AG04450 (cell line): ENCODE results near the gene ARHGEF10L. TPM values are rescaled to one million over a fixed set of nuclear protein-coding genes. Genes with fewer than 3 reads are reported as not detected.

Experiments
- CTCF ChIA-PET: fragments of 300-600, 350-600 bp; formaldehyde crosslinking; extraction: SDS; loops from one replicate; lab custom pipeline; 2022; ENCODE audit warnings: antibody characterized with exemption, inconsistent platforms; lab: Charles Lee
- POLR2A ChIA-PET: fragments of 350-600 bp; formaldehyde crosslinking; extraction: SDS; loops from one replicate; lab custom pipeline; 2021; ENCODE audit warnings: antibody characterized with exemption, inconsistent platforms; lab: Yijun Ruan, JAX
- DNase-seq: peaks from one replicate; pipeline ENCODE4 v3.0.0-alpha.2; 2011; ENCODE audit warnings: low read depth, low spot score
- H3K27ac ChIP-seq: one replicate; pipeline ENCODE4 v1.5.1; 2012; ENCODE audit warnings: low read depth, low read length, control low read depth
- H3K27me3 ChIP-seq: one replicate; pipeline ENCODE4 v1.6.0; 2012; ENCODE audit warnings: low read length; ENCODE audit not compliant: control insufficient read depth, insufficient read depth
- H3K4me3 ChIP-seq: 2 replicates; pipeline ENCODE4 v1.5.1; 2011; ENCODE audit warnings: mild to moderate bottlenecking, low read depth, low read length, control low read depth
- H3K9me3 ChIP-seq: 2 replicates; pipeline ENCODE4 v1.5.1; 2012; ENCODE audit warnings: low read length; ENCODE audit not compliant: control insufficient read depth, insufficient read depth
- polyA plus RNA-seq: library from polyadenylated mRNA; depleted of rRNA; stranded (reverse); fragments of >200 nt; gene quantifications from 2 replicates; pipeline ENCODE4 v1.2.3, GENCODE V29; 2011
- TF ChIP-seq, protein P1 (sequence below): IDR thresholded peaks from 2 replicates; pipeline ENCODE4 v1.5.1; 2011; ENCODE audit warnings: low read depth, low read length, control low read depth, inconsistent platforms

Gene ARHGEF10L
- polyA plus RNA-seq, 1 experiment, result 5.7 TPM

DNA sequence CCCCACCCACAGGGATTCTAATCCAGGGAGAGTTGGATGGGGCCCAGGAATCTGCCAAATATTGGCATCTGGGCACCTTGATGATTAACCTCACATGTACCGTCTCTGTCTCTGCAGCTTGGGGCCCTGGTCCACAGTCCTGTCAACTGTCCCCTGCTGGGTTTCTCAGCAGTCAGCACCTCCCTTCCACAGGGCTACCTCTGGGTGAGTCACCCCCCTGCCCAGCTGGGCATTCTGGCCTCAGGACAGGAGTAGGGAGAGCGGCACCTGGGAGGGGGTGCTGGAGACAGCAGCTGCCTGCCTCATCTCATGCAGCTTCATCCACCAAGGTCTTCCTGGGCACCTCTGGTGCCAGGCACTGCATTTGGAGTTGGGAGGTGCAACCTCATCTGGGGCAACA, 115.0 kb downstream of the ARHGEF10L start:
- no peak for DNase-seq
- CTCF ChIA-PET, result interaction anchor here (0.7 to 4.2 kb wide), 6 partner anchors 9 to 921 kb away, joined by 3 to 17 read pairs (median 7); no protein-coding TSS in a partner anchor
- H3K27me3 ChIP-seq, result no peaks in the 10 kb centered on the region
- TF ChIP-seq, protein P1, sequence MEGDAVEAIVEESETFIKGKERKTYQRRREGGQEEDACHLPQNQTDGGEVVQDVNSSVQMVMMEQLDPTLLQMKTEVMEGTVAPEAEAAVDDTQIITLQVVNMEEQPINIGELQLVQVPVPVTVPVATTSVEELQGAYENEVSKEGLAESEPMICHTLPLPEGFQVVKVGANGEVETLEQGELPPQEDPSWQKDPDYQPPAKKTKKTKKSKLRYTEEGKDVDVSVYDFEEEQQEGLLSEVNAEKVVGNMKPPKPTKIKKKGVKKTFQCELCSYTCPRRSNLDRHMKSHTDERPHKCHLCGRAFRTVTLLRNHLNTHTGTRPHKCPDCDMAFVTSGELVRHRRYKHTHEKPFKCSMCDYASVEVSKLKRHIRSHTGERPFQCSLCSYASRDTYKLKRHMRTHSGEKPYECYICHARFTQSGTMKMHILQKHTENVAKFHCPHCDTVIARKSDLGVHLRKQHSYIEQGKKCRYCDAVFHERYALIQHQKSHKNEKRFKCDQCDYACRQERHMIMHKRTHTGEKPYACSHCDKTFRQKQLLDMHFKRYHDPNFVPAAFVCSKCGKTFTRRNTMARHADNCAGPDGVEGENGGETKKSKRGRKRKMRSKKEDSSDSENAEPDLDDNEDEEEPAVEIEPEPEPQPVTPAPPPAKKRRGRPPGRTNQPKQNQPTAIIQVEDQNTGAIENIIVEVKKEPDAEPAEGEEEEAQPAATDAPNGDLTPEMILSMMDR, result no peak
- H3K4me3 ChIP-seq, result no peak overlapping the region
- POLR2A ChIA-PET, result no interaction called here
- no peaks in the 10 kb centered on the region for H3K9me3 ChIP-seq
- H3K27ac ChIP-seq, result no peak overlapping the region

DNA sequence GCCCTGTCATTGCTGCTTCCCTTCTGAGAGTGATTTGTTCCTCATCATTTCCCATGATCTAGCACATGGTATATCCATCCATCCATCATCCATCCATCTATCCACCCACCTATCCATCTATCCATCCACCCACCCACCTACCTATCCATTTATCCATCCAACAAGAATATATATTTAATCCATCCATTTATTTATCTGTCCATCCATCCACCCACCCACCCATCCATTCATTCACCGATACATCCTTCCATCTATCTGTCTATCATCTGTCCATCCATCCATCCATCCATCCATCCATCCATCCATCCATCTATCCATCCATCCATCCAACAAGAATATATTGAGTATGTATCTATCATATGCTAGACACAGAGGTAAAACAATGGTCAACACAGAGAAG, 115.7 kb downstream of the ARHGEF10L start:
- TF ChIP-seq, protein P1, result no peak
- no peak for DNase-seq
- ChIA-PET POLR2A (no interaction called here), CTCF (interaction anchor here (0.7 to 4.2 kb wide), 4 partner anchors 30 to 920 kb away, joined by 4 to 17 read pairs (median 8); no protein-coding TSS in a partner anchor)
- Histone ChIP-seq H3K4me3 (no peak overlapping the region), H3K27ac (no peak overlapping the region), H3K9me3 (no peaks in the 10 kb centered on the region), H3K27me3 (no peaks in the 10 kb centered on the region)

DNA sequence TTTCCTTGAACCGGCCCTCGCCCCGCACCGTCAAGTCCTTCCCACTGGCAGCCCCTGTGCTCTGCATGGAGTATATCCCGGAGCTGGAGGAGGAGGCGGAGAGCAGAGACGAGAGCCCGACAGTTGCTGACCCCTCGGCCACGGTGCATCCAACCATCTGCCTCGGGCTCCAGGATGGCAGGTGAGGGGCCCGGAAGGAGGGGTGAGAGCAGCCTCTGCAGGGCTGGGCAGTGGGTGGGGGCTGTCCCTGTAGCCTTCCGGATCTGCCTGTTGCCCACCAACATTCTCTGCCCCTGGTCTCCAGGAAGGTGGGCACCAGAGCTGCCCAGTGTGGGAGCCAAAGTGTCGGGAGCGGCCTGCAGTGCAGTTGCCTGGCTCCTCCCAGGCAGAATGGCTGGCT, 116.4 kb downstream of the ARHGEF10L start:
- CTCF ChIA-PET, result interaction anchor here (0.7 to 1.0 kb wide), 2 partner anchors 31 to 337 kb away, joined by 4 read pairs; no protein-coding TSS in a partner anchor

DNA sequence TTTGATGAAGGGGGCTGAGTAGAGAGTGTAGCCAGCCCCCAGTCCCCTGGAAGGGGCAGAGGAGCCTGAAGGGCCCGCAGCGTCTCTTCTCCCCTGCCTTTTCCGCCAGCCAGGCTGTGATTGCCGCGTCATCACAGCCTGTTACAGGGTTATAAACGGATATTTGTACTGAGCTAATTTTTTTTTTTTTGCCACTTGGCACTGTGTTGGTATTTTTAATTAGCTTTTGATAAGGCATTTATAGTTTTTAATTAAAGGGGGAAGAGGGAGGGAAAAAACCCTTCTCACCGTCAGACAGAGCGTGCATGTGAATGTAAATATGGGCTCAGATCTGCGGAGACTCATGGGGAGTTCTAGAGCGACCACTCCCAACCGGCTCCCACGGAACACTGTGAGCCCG, 117.9 kb downstream of the ARHGEF10L start:
- DNase-seq, result no peak
- Histone ChIP-seq H3K27me3 (no peaks in the 10 kb centered on the region), H3K27ac (no peak overlapping the region), H3K9me3 (no peaks in the 10 kb centered on the region), H3K4me3 (no peak overlapping the region)
- TF ChIP-seq, protein P1, result no peak
- ChIA-PET POLR2A (no interaction called here), CTCF (no interaction called here)

More for the DNA sequence above, 116.4 kb downstream of the ARHGEF10L start:
- DNase-seq, result no peak
- H3K27ac ChIP-seq, result no peak overlapping the region
- no peaks in the 10 kb centered on the region for H3K27me3 ChIP-seq
- no peaks in the 10 kb centered on the region for H3K9me3 ChIP-seq
- H3K4me3 ChIP-seq, result no peak overlapping the region
- POLR2A ChIA-PET, result no interaction called here
- TF ChIP-seq, protein P1, result no peak

DNA sequence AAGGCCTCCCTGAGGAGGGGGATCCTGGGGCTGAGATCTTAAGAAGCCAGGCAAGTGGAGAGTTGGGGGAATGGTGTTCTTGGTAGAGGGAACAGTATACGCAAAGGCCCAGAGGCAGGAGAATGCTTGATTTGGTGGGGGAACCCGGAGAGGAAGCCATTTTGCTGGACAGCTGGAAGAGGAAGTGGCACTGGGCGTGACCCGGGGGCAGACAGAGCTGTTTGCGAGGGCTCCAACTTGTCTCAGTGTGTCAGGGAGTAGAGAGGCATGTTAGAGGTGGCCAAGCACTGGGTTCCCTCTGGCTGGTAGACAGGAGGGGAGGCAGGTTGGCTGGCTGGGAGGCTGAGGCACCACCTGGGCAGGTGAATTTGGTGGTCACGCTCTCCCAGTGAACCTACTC, 119.3 kb downstream of the ARHGEF10L start:
- Histone ChIP-seq H3K4me3 (no peak overlapping the region), H3K27me3 (no peaks in the 10 kb centered on the region), H3K27ac (no peak overlapping the region), H3K9me3 (no peaks in the 10 kb centered on the region)
- TF ChIP-seq, protein P1, result no peak
- no peak for DNase-seq
- ChIA-PET POLR2A (no interaction called here), CTCF (interaction anchor here (0.5 to 1.4 kb wide), 4 partner anchors 8 to 252 kb away, joined by 3 to 4 read pairs (median 3); no protein-coding TSS in a partner anchor)
